ENCODE data around the gene TTC34. TPM values are rescaled to one million over a fixed set of nuclear protein-coding genes. Genes with fewer than 3 reads are reported as not detected.

The TTC34 gene
- total RNA-seq, 2 donors from 2014 or later, result 0.27 to 0.44 TPM

GRCh38 chr1:2808386-2808705, 6.9 kb upstream of the TTC34 start:
- no peak overlapping the region for H3K9ac ChIP-seq (ENCODE audit: low read depth in 2 of 2, low read length in 2 of 2)
- no peak overlapping the region for H3K27ac ChIP-seq
- no peak for DNase-seq
- H3K9me3 ChIP-seq, result no peaks in the 10 kb centered on the region
- H3K4me3 ChIP-seq, result no peak overlapping the region
- intact Hi-C loops (cut with DNase I), result no loop called here
- H3K27me3 ChIP-seq, result no peaks in the 10 kb centered on the region
- H3K36me3 ChIP-seq, result no peaks in the 10 kb centered on the region
- no peaks in the 10 kb centered on the region for H3K4me1 ChIP-seq
- no peak for TF ChIP-seq CTCF (IDR thresholded peaks at IDR 0.05)

- DNase-seq, result no peak
- intact Hi-C loops (cut with DNase I), result no loop called here
- TF ChIP-seq CTCF (IDR thresholded peaks at IDR 0.05), result no peak
- H3K9me3 ChIP-seq, result no peaks in the 10 kb centered on the region
- no peak overlapping the region for H3K27ac ChIP-seq
- H3K27me3 ChIP-seq, result no peaks in the 10 kb centered on the region
- no peak overlapping the region for H3K4me3 ChIP-seq
- no peaks in the 10 kb centered on the region for H3K4me1 ChIP-seq
- no peaks in the 10 kb centered on the region for H3K36me3 ChIP-seq
- no peak overlapping the region for H3K9ac ChIP-seq (ENCODE audit: low read depth in 2 of 2, low read length in 2 of 2)
Observed at GRCh38 chr1:2807678-2808385, 6.3 kb upstream of the TTC34 start.

- H3K9me3 ChIP-seq, result no peaks in the 10 kb centered on the region
- no peaks in the 10 kb centered on the region for H3K27me3 ChIP-seq
- intact Hi-C loops (cut with DNase I), result no loop called here
- H3K9ac ChIP-seq (ENCODE audit: low read depth in 2 of 2, low read length in 2 of 2), result no peak overlapping the region
- no peak overlapping the region for H3K4me3 ChIP-seq
- no peak overlapping the region for H3K27ac ChIP-seq
- no peak for DNase-seq
- no peak for TF ChIP-seq CTCF (IDR thresholded peaks at IDR 0.05)
- H3K36me3 ChIP-seq, result no peaks in the 10 kb centered on the region
- no peaks in the 10 kb centered on the region for H3K4me1 ChIP-seq
Observed at GRCh38 chr1:2807036-2807435, 5.5 kb upstream of the TTC34 start.

- H3K9ac ChIP-seq (ENCODE audit: low read depth in 2 of 2, low read length in 2 of 2), result no peak overlapping the region
- intact Hi-C loops (cut with DNase I), result no loop called here
- no peaks in the 10 kb centered on the region for H3K36me3 ChIP-seq
- no peaks in the 10 kb centered on the region for H3K9me3 ChIP-seq
- H3K4me3 ChIP-seq, result no peak overlapping the region
- H3K4me1 ChIP-seq, result no peaks in the 10 kb centered on the region
- DNase-seq, result no peak
- no peak for TF ChIP-seq CTCF (IDR thresholded peaks at IDR 0.05)
- no peaks in the 10 kb centered on the region for H3K27me3 ChIP-seq
- H3K27ac ChIP-seq, result no peak overlapping the region
Observed at GRCh38 chr1:2806591-2806990, 5.1 kb upstream of the TTC34 start.

- no peak for DNase-seq
- Histone ChIP-seq H3K36me3 (no peaks in the 10 kb centered on the region), H3K9ac (ENCODE audit: low read depth in 2 of 2, low read length in 2 of 2) (no peak overlapping the region), H3K4me3 (no peak overlapping the region), H3K27ac (no peak overlapping the region), H3K9me3 (no peaks in the 10 kb centered on the region), H3K27me3 (no peaks in the 10 kb centered on the region), H3K4me1 (no peaks in the 10 kb centered on the region)
- TF ChIP-seq CTCF (IDR thresholded peaks at IDR 0.05), result no peak
- intact Hi-C loops (cut with DNase I), result no loop called here
Observed at GRCh38 chr1:2805801-2806430, 4.4 kb upstream of the TTC34 start.

Measured in colonic mucosa (tissue), 4 donors.